ENCODE measurements around the gene GABRR3.
A peak's percentile ranks its signal among the peaks of the same experiment; 100 is the strongest.

Gene GABRR3

DNA sequence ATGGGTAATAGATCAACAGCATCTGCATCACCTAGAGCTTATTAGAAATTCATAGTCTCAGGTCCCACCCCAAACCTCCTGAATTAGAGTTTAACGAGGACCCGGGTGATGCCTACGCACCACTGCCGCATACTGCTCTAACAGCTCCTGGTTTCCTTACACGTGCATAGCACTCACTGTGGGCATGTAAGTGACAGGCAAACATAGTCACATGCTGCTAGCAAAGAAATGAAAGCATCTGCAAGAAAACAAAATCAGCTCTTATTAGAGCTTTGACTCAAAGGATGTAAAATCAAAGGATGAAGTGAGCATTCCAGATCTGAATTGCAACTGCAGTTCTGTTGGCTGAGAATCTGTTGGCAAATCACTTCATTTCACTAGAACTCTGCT is 43.8 kb downstream of the GABRR3 start:
- no peak for FAIRE-seq
- DNase-seq (ENCODE audit: insufficient read length, low spot score): no peak
- TF ChIP-seq, protein P1, sequence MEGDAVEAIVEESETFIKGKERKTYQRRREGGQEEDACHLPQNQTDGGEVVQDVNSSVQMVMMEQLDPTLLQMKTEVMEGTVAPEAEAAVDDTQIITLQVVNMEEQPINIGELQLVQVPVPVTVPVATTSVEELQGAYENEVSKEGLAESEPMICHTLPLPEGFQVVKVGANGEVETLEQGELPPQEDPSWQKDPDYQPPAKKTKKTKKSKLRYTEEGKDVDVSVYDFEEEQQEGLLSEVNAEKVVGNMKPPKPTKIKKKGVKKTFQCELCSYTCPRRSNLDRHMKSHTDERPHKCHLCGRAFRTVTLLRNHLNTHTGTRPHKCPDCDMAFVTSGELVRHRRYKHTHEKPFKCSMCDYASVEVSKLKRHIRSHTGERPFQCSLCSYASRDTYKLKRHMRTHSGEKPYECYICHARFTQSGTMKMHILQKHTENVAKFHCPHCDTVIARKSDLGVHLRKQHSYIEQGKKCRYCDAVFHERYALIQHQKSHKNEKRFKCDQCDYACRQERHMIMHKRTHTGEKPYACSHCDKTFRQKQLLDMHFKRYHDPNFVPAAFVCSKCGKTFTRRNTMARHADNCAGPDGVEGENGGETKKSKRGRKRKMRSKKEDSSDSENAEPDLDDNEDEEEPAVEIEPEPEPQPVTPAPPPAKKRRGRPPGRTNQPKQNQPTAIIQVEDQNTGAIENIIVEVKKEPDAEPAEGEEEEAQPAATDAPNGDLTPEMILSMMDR (IDR thresholded peaks at IDR 0.05; ENCODE audit: insufficient read depth, missing control alignments): no peak

DNA sequence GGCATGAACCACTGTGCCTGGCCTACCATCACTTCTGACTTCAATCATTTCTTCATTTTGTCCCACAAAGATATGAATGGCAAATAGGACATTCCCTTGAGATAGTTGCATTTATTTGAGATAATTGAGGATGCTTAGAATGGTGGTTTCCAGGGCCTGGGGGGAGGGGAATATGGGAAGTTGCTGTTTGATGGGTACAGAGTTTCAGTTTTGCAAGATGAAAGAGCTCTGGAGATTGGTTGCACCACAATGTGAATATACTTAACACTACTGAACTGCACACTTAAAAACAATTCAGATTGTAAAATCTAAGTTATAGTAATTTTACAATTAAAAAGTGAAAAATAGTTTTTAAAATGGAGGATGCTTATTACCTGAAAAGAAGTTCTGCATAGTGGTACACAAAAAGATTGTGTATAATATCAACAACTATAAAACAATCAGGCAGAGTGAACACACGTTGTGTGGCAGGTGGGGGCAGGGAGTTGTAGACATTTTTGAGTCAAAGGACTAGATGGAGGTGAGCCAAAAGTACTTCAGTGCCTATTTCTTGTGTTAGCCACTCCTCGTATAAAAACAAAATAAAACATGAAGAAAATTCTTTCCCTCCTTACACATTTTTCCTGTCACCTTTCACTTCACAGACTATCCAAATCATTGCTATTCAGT is 44.4 kb downstream of the GABRR3 start:
- no peak for DNase-seq (ENCODE audit: insufficient read length, low spot score)
- TF ChIP-seq, protein P1 (IDR thresholded peaks at IDR 0.05; ENCODE audit: insufficient read depth, missing control alignments): no peak
- FAIRE-seq: no peak

DNA sequence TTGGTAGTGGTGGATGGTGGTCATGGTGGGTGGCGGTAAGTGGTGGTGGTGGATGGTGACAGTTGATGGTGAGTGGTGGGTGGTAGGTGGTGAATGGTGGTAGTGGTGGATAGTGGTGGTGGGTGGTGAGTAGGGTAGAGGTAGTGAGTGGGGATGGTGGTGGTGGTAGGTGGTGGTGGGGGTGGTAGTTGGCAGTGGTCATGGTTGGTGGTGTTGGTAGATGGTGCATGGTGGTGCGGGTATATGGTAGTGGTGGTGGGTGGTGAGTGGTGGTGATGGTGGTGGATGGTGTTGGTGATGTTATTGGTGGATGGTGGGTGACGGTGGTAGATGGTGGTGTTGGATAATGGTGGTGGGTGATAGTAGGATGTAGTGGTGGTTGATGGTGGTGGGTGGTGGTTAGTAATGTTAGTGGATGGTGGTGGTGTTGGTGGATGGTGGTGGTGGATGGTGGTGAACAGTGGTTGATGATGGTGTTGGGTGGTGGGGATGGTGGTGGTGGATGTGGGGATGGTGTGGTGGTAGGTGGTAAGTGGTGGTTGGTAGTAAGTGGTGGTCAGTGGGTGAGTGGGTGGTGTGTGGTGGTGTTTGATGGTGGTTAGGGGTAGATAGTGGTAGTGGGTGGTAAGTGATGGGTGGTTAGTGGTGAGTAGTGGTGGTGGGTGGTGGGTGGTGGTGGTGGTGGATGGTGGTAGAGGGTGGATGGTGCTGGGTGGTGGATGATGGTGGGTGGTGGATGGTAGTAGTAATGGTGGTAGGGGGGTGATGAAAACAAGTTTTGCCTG is 46.1 kb downstream of the GABRR3 start:
- TF ChIP-seq, protein P1 (IDR thresholded peaks at IDR 0.05; ENCODE audit: insufficient read depth, missing control alignments): no peak
- no peak for FAIRE-seq

DNA sequence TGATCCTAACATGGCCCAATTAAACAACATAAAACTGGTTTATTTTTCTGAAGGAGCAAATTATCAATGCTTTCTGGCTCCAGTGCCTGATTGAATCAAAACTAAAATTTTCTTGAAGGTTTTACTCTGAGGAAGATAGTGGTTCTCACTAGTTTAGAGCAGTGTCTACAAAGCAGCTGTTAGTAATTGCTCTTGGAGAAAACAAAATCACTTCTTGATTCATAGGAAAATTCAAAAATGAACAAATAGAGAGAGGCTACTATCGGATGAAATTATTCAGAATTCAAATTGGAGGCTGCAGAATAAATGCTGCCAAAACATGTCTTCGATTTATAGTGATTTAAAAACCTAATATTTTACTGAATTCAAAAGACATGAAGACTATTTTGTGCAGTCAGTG is 47.8 kb downstream of the GABRR3 start:
- TF ChIP-seq, protein P1 (IDR thresholded peaks at IDR 0.05; ENCODE audit: insufficient read depth, missing control alignments): no peak
- no peak for DNase-seq (ENCODE audit: insufficient read length, low spot score)
- FAIRE-seq: no peak

More for the DNA sequence above, 46.1 kb downstream of the GABRR3 start:
- DNase-seq (ENCODE audit: insufficient read length, low spot score): no peak

DNA sequence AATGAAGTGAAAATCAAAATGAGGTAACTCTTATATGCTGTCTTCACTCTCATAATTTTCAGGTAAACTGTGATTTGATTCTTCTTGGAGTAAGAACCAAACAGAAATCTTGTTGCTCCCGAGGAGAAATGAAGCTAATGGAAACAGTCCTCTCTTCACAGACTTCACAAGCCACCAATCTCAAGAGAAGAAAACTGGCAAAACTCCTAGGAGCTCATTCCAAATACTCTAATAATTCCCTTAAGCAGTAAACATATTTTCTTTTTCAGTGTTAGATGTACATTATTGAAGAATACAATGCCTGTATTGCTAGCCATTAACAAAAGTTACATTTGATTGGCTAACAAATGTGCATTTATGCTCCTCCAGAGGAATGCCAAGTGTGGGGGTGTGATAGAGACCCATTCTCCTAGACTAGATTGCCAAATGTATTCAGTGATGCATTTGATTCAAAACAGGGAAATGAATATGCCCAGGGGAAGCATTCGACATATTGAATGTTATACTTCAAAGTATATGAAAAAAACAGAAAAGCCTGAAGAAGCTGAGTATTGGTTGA is 51.1 kb downstream of the GABRR3 start:
- FAIRE-seq (no peak), DNase-seq (ENCODE audit: insufficient read length, low spot score) (no peak)
- TF ChIP-seq, protein P1 (IDR thresholded peaks at IDR 0.05; ENCODE audit: insufficient read depth, missing control alignments): no peak

DNA sequence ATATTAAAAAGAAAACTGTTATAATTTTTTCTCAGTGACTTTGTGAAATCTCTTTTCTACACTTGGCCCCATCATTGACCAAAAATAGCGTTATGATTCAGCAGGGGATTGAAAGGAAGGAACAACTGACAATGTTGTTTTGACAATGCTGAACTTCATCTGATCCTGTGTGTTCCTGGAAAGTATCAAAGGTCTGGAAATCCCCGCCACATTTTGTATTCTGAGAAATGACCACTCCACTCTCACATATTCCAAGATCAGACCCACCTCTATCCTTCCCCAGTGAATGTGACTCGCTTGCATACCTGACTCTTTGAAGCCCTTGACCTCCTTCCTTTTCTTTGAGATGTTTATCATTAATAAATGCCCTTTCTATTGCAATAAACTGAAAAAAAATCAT is 53.2 kb downstream of the GABRR3 start:
- TF ChIP-seq, protein P1 (IDR thresholded peaks at IDR 0.05; ENCODE audit: insufficient read depth, missing control alignments): no peak
- no peak for DNase-seq (ENCODE audit: insufficient read length, low spot score)
- FAIRE-seq: no peak

DNA sequence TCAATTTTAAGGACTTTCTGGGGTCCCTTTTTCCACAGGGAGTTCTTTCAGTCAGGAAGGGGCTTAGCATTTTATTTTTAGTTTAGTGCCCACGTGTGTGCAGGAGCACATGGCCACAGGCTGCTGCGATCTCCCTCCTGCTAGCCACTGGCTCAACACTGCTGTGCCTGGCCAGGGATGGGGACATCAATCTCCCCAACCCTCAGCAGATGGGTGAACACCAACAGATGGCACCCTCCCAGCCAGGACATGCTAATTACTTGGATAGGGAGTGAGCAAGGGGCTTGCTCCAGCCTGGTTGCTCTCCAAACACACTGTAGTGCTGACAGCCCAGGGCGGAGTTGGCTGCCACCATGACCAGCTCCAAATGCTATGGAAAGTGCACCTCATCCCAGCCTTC is 55.5 kb downstream of the GABRR3 start:
- FAIRE-seq: no peak
- no peak for DNase-seq (ENCODE audit: insufficient read length, low spot score)
- TF ChIP-seq, protein P1 (IDR thresholded peaks at IDR 0.05; ENCODE audit: insufficient read depth, missing control alignments): peak; percentile 10

Measured in D721Med (cell line).